GM12878 (cell line): Measurements from ENCODE around the gene DNAH5. TPM values are rescaled to one million over a fixed set of nuclear protein-coding genes. Genes with fewer than 3 reads are reported as not detected.

Experiments used
- ATAC-seq: fragments of 200-7000 bp; cut with Tn5 transposase; 3 replicates; pipeline ENCODE4 v1.9.1; 2020; ENCODE audit warnings: mild to moderate bottlenecking, moderate library complexity
- BruUV-seq: library from RNA; stranded (reverse); fragments of 400-500 nt; replicated peaks from 2 replicates; lab custom pipeline; 2021; lab: Mats Ljungman, UMichigan
- CTCF ChIA-PET: fragments of 300-600 bp; sonication (Branson Sonifier 250); formaldehyde crosslinking; extraction: SDS; loops from one replicate; lab custom pipeline; 2021; ENCODE audit warnings: inconsistent platforms; lab: Yijun Ruan, JAX
- POLR2A ChIA-PET: fragments of 350-600 bp; formaldehyde crosslinking; extraction: SDS; loops from one replicate; lab custom pipeline; 2021; ENCODE audit warnings: inconsistent platforms; lab: Charles Lee
- RAD21 ChIA-PET: fragments of 300-600 bp; sonication (Branson Sonifier 250); formaldehyde crosslinking; loops from one replicate; lab custom pipeline; 2023; ENCODE audit warnings: antibody characterized with exemption; ENCODE audit not compliant: unreplicated experiment; lab: Charles Lee
- SMC1A ChIA-PET: fragments of 300-600 bp; sonication (Branson Sonifier 250); formaldehyde crosslinking; loops from one replicate; lab custom pipeline; 2023; ENCODE audit not compliant: unreplicated experiment, uncharacterized antibody; lab: Charles Lee
- DNase-seq: peaks from one replicate; pipeline ENCODE4 v3.0.0-alpha.2; 2011; ENCODE audit warnings: low read depth, low spot score
- FAIRE-seq: peaks from 3 replicates; lab custom pipeline; 2011; peaks lifted over from hg19 to GRCh38; lab: Jason Lieb, UNC
- H2AFZ ChIP-seq: 2 replicates; pipeline ENCODE4 v1.6.0; 2011; ENCODE audit warnings: low read depth, low read length, control low read depth; ENCODE audit not compliant: control insufficient read depth
- H3K27ac ChIP-seq: 2 replicates; pipeline ENCODE4 v1.5.1; 2011; ENCODE audit warnings: control low read depth; ENCODE audit not compliant: control insufficient read depth, insufficient read depth
- H3K27me3 ChIP-seq, 2 experiments: replicated peaks in 1 of 2; 2 replicates each; pipeline versions ENCODE4 v1.6.0 to v1.6.1; 2011; ENCODE audit warnings: low read length in 1 of 2; ENCODE audit not compliant: control insufficient read depth in 2 of 2, insufficient read depth in 2 of 2
- H3K36me3 ChIP-seq, 2 experiments: 2 replicates each; pipeline ENCODE4 v1.5.1; 2011; ENCODE audit warnings: low read length in 1 of 2; ENCODE audit not compliant: control insufficient read depth in 2 of 2, insufficient read depth in 2 of 2
- H3K4me1 ChIP-seq: 2 replicates; pipeline ENCODE4 v1.6.1; 2011; ENCODE audit warnings: mild to moderate bottlenecking, low read length, moderate library complexity, mixed read lengths; ENCODE audit not compliant: control insufficient read depth, insufficient read depth
- H3K4me2 ChIP-seq: 2 replicates; pipeline ENCODE4 v1.6.0; 2011; ENCODE audit warnings: control low read depth; ENCODE audit not compliant: control insufficient read depth, insufficient read depth
- H3K4me3 ChIP-seq: fragments of 200-600 bp; sonication (generic); 2 replicates; pipeline ENCODE4 v1.5.1; 2016
- H3K79me2 ChIP-seq: 2 replicates; pipeline ENCODE4 v1.6.0; 2011; ENCODE audit warnings: low read length; ENCODE audit not compliant: control insufficient read depth, insufficient read depth
- H3K9ac ChIP-seq: 2 replicates; pipeline ENCODE4 v1.8.0; 2011; ENCODE audit warnings: low read length, control low read depth, mixed read lengths; ENCODE audit not compliant: control insufficient read depth, insufficient read depth
- H3K9me3 ChIP-seq: replicated peaks from 3 replicates; pipeline ENCODE4 v1.5.1; 2011; ENCODE audit warnings: mild to moderate bottlenecking, low read length; ENCODE audit not compliant: control insufficient read depth, insufficient read depth
- H4K20me1 ChIP-seq: 2 replicates; pipeline ENCODE4 v1.6.0; 2011; ENCODE audit not compliant: control insufficient read depth, insufficient read depth
- CTCF ChIP-seq, 3 experiments: IDR thresholded peaks in 2 of 3; conservative IDR thresholded peaks in 1 of 3; 2 replicates each; pipeline ENCODE4 v1.5.1; 2011; ENCODE audit warnings: low read depth in 3 of 3, low read length in 3 of 3, mild to moderate bottlenecking in 3 of 3, control low read depth in 2 of 3, moderate library complexity in 2 of 3, inconsistent platforms in 1 of 3, mixed read lengths in 1 of 3; ENCODE audit not compliant: control insufficient read depth in 2 of 3, insufficient read depth in 1 of 3; ENCODE audit errors: extremely low read depth in 1 of 3
- NRF1 ChIP-seq: conservative IDR thresholded peaks from 2 replicates; pipeline ENCODE4 v1.6.1; 2011; ENCODE audit warnings: mild to moderate bottlenecking, low read depth, low read length, improper control_type of control experiment
- RAD21 ChIP-seq: IDR thresholded peaks from 2 replicates; pipeline ENCODE4 v1.6.1; 2011; ENCODE audit warnings: mild to moderate bottlenecking, low read depth, low read length, moderate library complexity; ENCODE audit not compliant: insufficient read depth
- SREBF1 ChIP-seq: IDR thresholded peaks from 2 replicates; pipeline ENCODE4 v1.6.1; 2012; ENCODE audit warnings: mild to moderate bottlenecking, low read length
- YBX1 ChIP-seq: fragments of 450-650 bp; IDR thresholded peaks from 2 replicates; pipeline ENCODE4 v1.6.1; 2016; ENCODE audit warnings: antibody characterized with exemption
- ZNF622 ChIP-seq: fragments of 450-650 bp; IDR thresholded peaks from 2 replicates; pipeline ENCODE4 v1.6.1; 2017; ENCODE audit warnings: mild to moderate bottlenecking, inconsistent platforms
- WGBS: methylation state at CpG from one replicate; pipeline ENCODE4 v1.1.6; 2016; ENCODE audit warnings: low lambda C conversion rate; ENCODE audit not compliant: insufficient replicate concordance, insufficient coverage; ENCODE audit errors: missing lambda C conversion rate; 5-methylcytosine and 5-hydroxymethylcytosine counted together
- in situ Hi-C: fragments of 300-500 bp; cut with MboI; formaldehyde crosslinking; loops from 9 replicates; pipeline ENCODE4 v1.14.3; 2018; ENCODE audit warnings: mixed read lengths
- intact Hi-C: fragments of 100-400 bp; cut with micrococcal nuclease; formaldehyde crosslinking; loops from one replicate; pipeline ENCODE4 v1.14.2; 2022; ENCODE audit not compliant: unreplicated experiment
- polyA plus RNA-seq, 11 experiments: library from polyadenylated mRNA; depleted of rRNA in 4 of 11; unstranded in 6 of 11; stranded (reverse) in 5 of 11; fragments of >200 nt; fragmentation: Nextera tagmentation in 4 of 11; fragmentation: Illumina TruSeq in 1 of 11; extraction: Ambion mirVana in 4 of 11; extraction: Trizol in 1 of 11; gene quantifications; 1 replicate in 1 of 11; 2 replicates in 10 of 11; pipeline versions ENCODE4 v1.2.1 to v1.2.3, GENCODE V29; 2011 to 2016; ENCODE audit warnings: inconsistent platforms in 2 of 11, missing spikeins in 2 of 11, low read depth in 1 of 11
- total RNA-seq, 4 experiments: library from RNA; depleted of rRNA in 3 of 4; stranded (reverse); fragments of >200 nt in 3 of 4; fragmentation: Illumina TruSeq in 1 of 4; extraction: Trizol in 1 of 4; gene quantifications; 2 replicates each; pipeline versions ENCODE4 v1.2.1 to v1.2.3, GENCODE V29; 2013 to 2021

Gene DNAH5
- total and polyA plus RNA-seq, 10 of the 15 experiments (the other 5 are each of a cell fraction or from before 2014, with no cell fraction given), result under 0.01 to 0.30 (median 0.07) TPM; not detected in 7

- Histone ChIP-seq H3K4me1 (no peaks in the 10 kb centered on the region), H3K9ac (no peak overlapping the region), H3K4me2 (no peak overlapping the region), H3K27ac (no peak overlapping the region), H3K4me3 (no peak overlapping the region), H4K20me1 (no peaks in the 10 kb centered on the region), H3K36me3 (no peaks in the 10 kb centered on the region), H3K9me3 (no peaks in the 10 kb centered on the region), H2AFZ (no peak overlapping the region), H3K79me2 (no peaks in the 10 kb centered on the region), H3K27me3 (no peaks in the 10 kb centered on the region)
- RAD21 ChIA-PET, result no interaction called here
- intact Hi-C loops (no loop called here), in situ Hi-C loops (no loop called here)
- 3% methylated on average over 3 of the region's 3 CpGs for WGBS
- no peak for TF ChIP-seq YBX1
- no peak for TF ChIP-seq SREBF1
- TF ChIP-seq ZNF622, result no peak
- CTCF ChIA-PET, result no interaction called here
- SMC1A ChIA-PET, result no interaction called here
- DNase-seq, result no peak
- no peak for FAIRE-seq
- no TSS peak for BruUV-seq
- POLR2A ChIA-PET, result no interaction called here
- ATAC-seq, result no peak
Measured at GRCh38 chr5:13833440-13833839, 111.0 kb downstream of the DNAH5 start.

GRCh38 chr5:13831351-13831750 lies 113.1 kb downstream of the DNAH5 start:
- H3K27me3 ChIP-seq, result no peaks in the 10 kb centered on the region
- no peaks in the 10 kb centered on the region for H3K4me1 ChIP-seq
- no peak for ATAC-seq
- no TSS peak for BruUV-seq
- 0% methylated on average over 3 of the region's 3 CpGs for WGBS
- FAIRE-seq, result no peak
- no peak overlapping the region for H3K4me2 ChIP-seq
- no peaks in the 10 kb centered on the region for H4K20me1 ChIP-seq
- no peak overlapping the region for H3K27ac ChIP-seq
- SMC1A ChIA-PET, result no interaction called here
- no peak for DNase-seq
- in situ Hi-C loops, result no loop called here
- H3K36me3 ChIP-seq, result no peaks in the 10 kb centered on the region
- TF ChIP-seq CTCF (IDR thresholded peaks at IDR 0.05 in 2 of 3, conservative IDR thresholded peaks at IDR 0.05 in 1 of 3; ENCODE audit: control insufficient read depth in 2 of 3, extremely low read depth in 1 of 3, insufficient read depth in 1 of 3, low read depth in 3 of 3, low read length in 3 of 3) (peak in 1 of 3 experiments; percentile 9; a peak in 1 of 6 replicates), RAD21 (peak; percentile 16; the same call in 1 of the 2 replicates), NRF1 (no peak)
- TF ChIP-seq, all 136 proteins: peak for 2
- intact Hi-C loops, result no loop called here
- Histone ChIP-seq H2AFZ (no peak overlapping the region), H3K9ac (no peak overlapping the region), H3K4me3 (no peak overlapping the region), H3K79me2 (no peaks in the 10 kb centered on the region), H3K9me3 (no peaks in the 10 kb centered on the region)
- ChIA-PET POLR2A (no interaction called here), CTCF (no interaction called here), RAD21 (no interaction called here)
